HG02943 (cell line): ENCODE results near the gene GDPD5.

ENCODE experiments used
- ATAC-seq: cut with Tn5 transposase; IDR thresholded peaks from one replicate; pipeline ENCODE4 v1.9.1; 2021; ENCODE audit warnings: mild to moderate bottlenecking, low read depth, moderate library complexity; ENCODE audit not compliant: unreplicated experiment

Gene GDPD5

GRCh38 chr11:75450826-75451821 lies 74.6 kb downstream of the GDPD5 start:
- no peak for ATAC-seq

DNA sequence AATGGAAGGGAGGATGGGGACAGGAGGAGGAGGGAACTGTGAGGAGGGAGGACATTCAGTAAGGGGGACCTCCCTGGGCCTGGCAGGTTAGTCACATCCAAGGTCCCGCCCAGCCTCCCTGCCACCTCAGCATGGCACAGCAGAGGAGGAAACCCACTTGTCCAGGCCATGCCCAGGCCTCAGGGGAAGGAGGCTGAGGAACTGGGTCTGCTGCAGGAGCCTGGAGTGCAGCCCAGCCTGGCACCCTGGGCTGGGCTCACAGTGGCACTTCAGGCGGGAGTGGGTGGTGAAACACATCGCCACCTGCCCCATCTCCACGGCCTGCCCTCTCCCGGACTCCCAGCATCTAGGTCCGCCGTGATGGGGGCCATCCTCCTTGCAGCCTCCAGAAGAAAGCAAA lies 75.5 kb downstream of the GDPD5 start:
- ATAC-seq, result no peak

GRCh38 chr11:75449776-75450175 lies 76.0 kb downstream of the GDPD5 start:
- no peak for ATAC-seq

DNA sequence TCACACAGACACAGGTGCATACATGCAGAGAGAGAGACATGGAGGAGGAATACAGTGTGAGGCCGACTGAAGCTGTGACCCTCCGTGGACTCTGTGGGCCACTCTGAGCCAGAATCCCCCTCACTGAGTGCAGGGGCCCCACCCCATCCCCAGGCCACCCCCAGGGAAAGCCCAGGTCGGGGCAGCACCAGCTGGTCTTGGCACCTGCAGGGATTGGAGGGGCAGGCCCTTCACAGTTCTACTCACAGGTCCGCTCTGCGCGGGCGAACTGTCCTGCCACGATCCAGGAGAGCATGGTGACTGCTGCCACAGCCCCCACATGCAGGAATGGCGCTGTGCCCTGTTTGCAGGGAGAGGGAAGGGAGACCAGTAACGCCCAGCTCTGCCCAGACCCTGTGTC lies 76.5 kb downstream of the GDPD5 start:
- no peak for ATAC-seq

- no peak for ATAC-seq
These were observed 78.3 kb downstream of the GDPD5 start for GRCh38 chr11:75447415-75447814.

DNA sequence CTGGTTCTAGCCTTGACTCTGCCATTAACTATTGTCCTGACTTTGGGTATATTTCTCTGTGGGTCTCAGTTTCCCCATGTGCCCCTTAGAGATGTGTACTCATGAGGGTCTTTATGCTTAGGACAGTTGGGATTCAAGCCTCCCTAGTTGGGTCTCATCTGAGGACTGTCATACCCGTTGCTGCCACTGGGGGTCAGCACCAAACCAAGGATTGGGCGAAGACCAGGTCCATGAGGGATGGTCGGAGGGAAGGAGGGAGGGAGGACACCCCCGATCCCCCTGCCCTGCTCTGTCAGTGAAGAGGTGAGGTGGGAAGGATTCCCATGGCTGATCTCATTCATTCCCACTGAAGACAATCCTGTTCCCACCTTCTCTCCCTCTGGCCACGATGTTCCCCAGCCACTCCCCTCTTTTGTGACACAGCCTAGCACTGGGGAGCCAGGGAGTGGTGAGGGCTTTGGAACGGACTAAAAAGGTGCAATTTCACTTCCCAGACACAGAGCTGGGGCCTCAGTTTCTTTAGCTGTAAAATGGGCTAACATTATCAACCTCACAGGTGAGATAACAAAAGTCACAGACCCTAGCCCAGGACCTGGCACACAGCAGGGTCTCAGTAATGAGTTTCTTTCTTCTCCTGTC lies 80.3 kb downstream of the GDPD5 start:
- no peak for ATAC-seq

DNA sequence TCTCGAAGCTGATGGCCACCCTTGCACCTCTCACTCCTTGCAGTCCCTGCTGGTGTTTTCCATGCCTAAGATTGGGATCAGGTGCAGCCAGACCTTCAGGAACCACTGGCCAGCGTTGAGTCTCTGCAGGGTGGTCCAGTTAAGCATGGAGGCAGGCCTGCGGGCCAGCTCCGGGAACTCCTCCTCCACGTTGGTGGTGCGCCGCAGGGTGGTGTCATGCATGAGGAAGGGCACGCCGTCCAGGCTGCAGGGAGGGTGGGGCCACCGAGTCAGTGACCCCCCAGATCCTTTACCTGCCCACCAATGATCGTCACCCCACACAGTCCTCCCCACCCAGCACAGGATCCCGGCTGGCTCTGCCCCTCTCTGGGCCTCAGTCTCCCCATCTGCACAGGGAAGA lies 82.7 kb downstream of the GDPD5 start:
- no peak for ATAC-seq

DNA sequence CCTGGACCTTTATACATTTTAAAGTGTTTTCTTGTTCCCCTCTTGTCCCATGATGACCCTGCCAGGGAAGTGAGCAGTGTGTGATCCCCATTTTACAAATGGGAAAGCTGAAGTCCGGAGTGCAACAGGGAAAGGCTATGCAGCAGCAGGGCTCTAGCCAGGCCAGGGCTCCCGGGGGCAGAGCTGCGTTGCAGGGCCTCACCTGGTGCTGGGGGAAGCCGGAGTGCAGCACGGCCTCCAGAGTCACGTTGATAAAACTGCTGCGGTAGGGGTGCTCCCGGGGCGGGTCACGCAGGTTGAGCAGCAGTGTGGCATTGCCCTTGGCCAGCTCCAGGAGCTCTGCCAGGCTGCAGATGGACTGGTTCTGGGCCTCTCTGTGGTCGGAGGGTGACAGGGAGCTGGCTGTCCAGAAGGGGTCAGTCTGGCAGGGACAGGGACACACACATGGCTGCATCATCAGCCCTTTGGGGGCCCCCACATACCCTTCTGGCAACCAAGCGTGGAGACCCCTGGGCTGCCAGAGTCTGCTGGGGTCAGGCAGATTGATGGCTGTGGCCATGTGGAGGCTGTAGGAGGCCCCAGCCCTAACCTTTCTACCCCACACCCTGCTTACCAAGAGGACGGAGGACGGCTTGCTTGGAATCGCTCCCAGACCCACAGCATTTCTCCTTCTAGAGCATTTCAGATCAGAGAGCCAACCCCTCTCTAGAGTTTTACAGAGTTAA lies 83.4 kb downstream of the GDPD5 start:
- no peak for ATAC-seq

DNA sequence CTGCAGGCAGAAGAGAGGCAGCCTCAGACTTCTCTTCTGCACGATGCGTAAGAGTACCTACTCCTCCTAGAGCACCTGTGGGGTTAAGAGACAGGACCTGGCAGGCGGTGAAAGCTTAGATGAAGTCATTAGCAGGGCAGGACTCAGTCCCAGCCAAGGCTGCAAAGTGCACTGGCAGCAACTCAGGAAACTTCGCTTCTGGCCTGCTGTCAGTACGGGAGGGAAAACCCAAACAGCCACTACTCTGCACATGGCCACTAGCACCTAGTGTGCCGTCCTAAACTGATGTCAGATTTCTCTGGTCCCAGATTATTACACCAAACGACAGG lies 84.0 kb downstream of the GDPD5 start:
- ATAC-seq, result no peak

- no peak for ATAC-seq
These were observed 84.6 kb downstream of the GDPD5 start for GRCh38 chr11:75440960-75441803.

- ATAC-seq, result no peak
These were observed 86.1 kb downstream of the GDPD5 start for GRCh38 chr11:75439495-75440120.

DNA sequence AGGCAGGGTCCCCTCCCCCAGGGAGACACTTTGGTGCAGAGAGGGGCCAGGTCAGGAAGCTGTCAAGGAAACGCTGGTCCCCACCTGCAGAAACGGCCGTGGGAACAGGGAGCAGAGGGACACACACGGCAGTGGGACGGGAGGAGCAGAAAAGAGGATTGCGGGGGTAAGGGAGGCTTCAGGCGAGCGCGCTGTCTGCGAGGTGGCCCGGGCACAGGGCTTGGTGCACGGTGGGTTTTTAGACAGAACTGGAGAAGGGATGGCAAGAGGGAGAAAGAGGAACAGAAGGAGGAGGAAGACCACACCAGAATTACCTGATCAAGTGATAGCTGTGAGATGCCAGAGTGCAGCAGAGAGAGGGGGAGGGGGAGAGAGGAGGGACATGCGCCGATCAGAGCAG lies 86.7 kb downstream of the GDPD5 start:
- ATAC-seq, result no peak

- ATAC-seq, result no peak
These were observed 87.6 kb downstream of the GDPD5 start for GRCh38 chr11:75437966-75438659.

GRCh38 chr11:75436806-75437205 lies 88.9 kb downstream of the GDPD5 start:
- ATAC-seq, result no peak

GRCh38 chr11:75435571-75435925 lies 90.2 kb downstream of the GDPD5 start:
- ATAC-seq, result no peak

DNA sequence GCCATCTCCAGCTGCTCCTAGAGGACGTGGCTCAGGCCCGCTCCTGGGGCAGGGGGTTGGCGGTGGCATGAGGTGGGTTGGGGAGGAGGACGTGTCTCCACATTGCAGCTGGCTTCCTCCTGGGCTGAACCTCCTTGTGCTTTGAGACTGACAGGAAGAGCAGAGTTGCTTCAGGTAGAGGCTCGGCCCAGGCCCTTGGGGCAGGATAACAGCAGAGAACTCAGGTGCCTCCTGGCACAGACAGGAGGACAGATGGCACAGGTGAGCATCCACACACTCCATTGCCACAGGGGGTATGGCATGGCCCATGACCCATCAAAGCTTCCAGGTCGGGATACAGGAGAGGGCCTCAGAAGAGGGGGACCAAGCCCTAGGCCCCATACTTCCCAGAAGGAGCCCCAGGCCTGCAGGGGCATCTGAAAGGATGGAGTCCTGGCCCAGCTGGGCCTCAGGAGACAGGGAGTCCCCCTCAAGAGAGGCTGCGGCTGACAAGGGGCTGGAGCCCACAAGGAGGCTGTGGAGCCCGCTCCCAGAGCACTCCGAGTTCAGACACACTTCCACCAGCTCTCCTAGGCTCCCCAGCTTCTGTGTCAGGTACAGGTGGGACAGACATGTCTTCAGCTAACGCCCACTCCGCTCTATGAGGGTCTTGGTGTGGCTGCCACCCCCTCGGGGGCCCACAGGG lies 90.7 kb downstream of the GDPD5 start:
- no peak for ATAC-seq

- ATAC-seq, result no peak
These were observed 91.7 kb downstream of the GDPD5 start for GRCh38 chr11:75434051-75434450.

- ATAC-seq, result no peak
These were observed 92.3 kb downstream of the GDPD5 start for GRCh38 chr11:75433443-75433842.

DNA sequence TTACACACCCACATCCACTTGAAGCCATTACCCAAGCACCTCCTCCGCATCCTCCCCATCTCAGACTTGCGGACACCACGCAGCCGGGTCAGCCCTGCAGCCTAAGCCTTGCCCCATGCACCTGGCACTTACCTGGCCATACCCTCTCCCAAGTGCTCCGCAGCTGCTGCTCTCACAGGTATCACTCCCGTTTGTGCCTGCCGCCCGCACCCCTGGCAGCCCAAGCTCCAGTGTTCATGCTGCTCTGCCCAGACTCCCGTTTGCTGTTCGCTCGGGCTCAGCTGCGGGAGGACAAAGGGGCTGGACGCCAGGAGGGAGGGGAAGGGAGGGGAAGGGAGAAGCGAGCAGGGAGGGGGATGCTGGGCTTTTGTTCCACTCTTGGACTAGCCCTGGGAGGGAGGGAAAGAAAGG lies 92.8 kb downstream of the GDPD5 start, which contains the start of gene KLHL35:
TSS of gene KLHL35 (minus strand) at position 293 of the 411 bp plus-strand sequence. CDS start 2,574 bp downstream, outside the sequence.
- ATAC-seq, result no peak
